LNCaP clone FGC (cell line): ENCODE data around the gene OPTC.

Experiments used
- DNase-seq: peaks from one replicate; pipeline ENCODE4 v3.0.0-alpha.2; 2011; ENCODE audit warnings: low read depth
- H3K4me3 ChIP-seq: 2 replicates; pipeline ENCODE4 v1.5.1; 2011; ENCODE audit warnings: mild to moderate bottlenecking, low read depth, low read length, control low read depth
- CTCF ChIP-seq: IDR thresholded peaks from 2 replicates; pipeline ENCODE4 v1.5.1; 2012; ENCODE audit warnings: mild to moderate bottlenecking; ENCODE audit not compliant: control insufficient read depth, insufficient read depth; ENCODE audit errors: extremely low read depth

OPTC gene

GRCh38 chr1:203459671-203460201 lies 34.2 kb upstream of the OPTC start:
- no peak for DNase-seq
- no peak for TF ChIP-seq CTCF
- no peak overlapping the region for H3K4me3 ChIP-seq

GRCh38 chr1:203461717-203462116 lies 32.2 kb upstream of the OPTC start:
- H3K4me3 ChIP-seq = no peak overlapping the region
- TF ChIP-seq CTCF = no peak
- DNase-seq = no peak

- no peak for TF ChIP-seq CTCF
- no peak overlapping the region for H3K4me3 ChIP-seq
- DNase-seq = no peak
These were observed 31.8 kb upstream of the OPTC start for GRCh38 chr1:203462143-203462542.

GRCh38 chr1:203462878-203463277 lies 31.1 kb upstream of the OPTC start:
- no peak for DNase-seq
- H3K4me3 ChIP-seq = no peak overlapping the region
- no peak for TF ChIP-seq CTCF

- no peak overlapping the region for H3K4me3 ChIP-seq
- DNase-seq = no peak
- TF ChIP-seq CTCF = no peak
These were observed 30.4 kb upstream of the OPTC start for GRCh38 chr1:203463469-203464062.

- DNase-seq = no peak
- H3K4me3 ChIP-seq = no peak overlapping the region
- TF ChIP-seq CTCF = no peak
These were observed 29.7 kb upstream of the OPTC start for GRCh38 chr1:203464226-203464625.

- no peak for TF ChIP-seq CTCF
- no peak for DNase-seq
- no peak overlapping the region for H3K4me3 ChIP-seq
These were observed 29.2 kb upstream of the OPTC start for GRCh38 chr1:203464743-203465142.
